HG02763 (cell line): ENCODE data around the gene STK32B.

ENCODE experiments used
- ATAC-seq: cut with Tn5 transposase; IDR thresholded peaks from one replicate; pipeline ENCODE4 v1.9.1; 2021; ENCODE audit warnings: mild to moderate bottlenecking, moderate library complexity; ENCODE audit not compliant: unreplicated experiment

The STK32B gene

GRCh38 chr4:5337731-5338130 lies 286.5 kb downstream of the STK32B start:
- ATAC-seq = no peak

GRCh38 chr4:5338531-5338930 lies 287.3 kb downstream of the STK32B start:
- no peak for ATAC-seq

GRCh38 chr4:5340991-5341451 lies 289.7 kb downstream of the STK32B start:
- no peak for ATAC-seq

GRCh38 chr4:5341526-5341925 lies 290.2 kb downstream of the STK32B start:
- ATAC-seq = no peak

- ATAC-seq = no peak
Measured at GRCh38 chr4:5355846-5356245, 304.6 kb downstream of the STK32B start.

- ATAC-seq = no peak
Measured at GRCh38 chr4:5357870-5358269, 306.6 kb downstream of the STK32B start.

- no peak for ATAC-seq
Measured at GRCh38 chr4:5361968-5362367, 310.7 kb downstream of the STK32B start.

GRCh38 chr4:5364406-5364805 lies 313.1 kb downstream of the STK32B start:
- no peak for ATAC-seq

GRCh38 chr4:5365071-5366008 lies 314.1 kb downstream of the STK32B start:
- ATAC-seq = no peak

- ATAC-seq = no peak
Measured at GRCh38 chr4:5366009-5366386, 314.7 kb downstream of the STK32B start.

- ATAC-seq = no peak
Measured at GRCh38 chr4:5366421-5366820, 315.1 kb downstream of the STK32B start.

- no peak for ATAC-seq
Measured at GRCh38 chr4:5368426-5368825, 317.1 kb downstream of the STK32B start.

- no peak for ATAC-seq
Measured at GRCh38 chr4:5370286-5370685, 319.0 kb downstream of the STK32B start.

- ATAC-seq = no peak
Measured at GRCh38 chr4:5371415-5372190, 320.3 kb downstream of the STK32B start.

- no peak for ATAC-seq
Measured at GRCh38 chr4:5372198-5372597, 320.9 kb downstream of the STK32B start.

GRCh38 chr4:5373327-5373726 lies 322.0 kb downstream of the STK32B start:
- no peak for ATAC-seq

- ATAC-seq = no peak
Measured at GRCh38 chr4:5374592-5374991, 323.3 kb downstream of the STK32B start.

- ATAC-seq = no peak
Measured at GRCh38 chr4:5374994-5375393, 323.7 kb downstream of the STK32B start.

GRCh38 chr4:5376015-5376414 lies 324.7 kb downstream of the STK32B start:
- no peak for ATAC-seq

GRCh38 chr4:5378002-5378401 lies 326.7 kb downstream of the STK32B start:
- ATAC-seq = no peak

- ATAC-seq = no peak
Measured at GRCh38 chr4:5379895-5380294, 328.6 kb downstream of the STK32B start.

- no peak for ATAC-seq
Measured at GRCh38 chr4:5381961-5382441, 330.7 kb downstream of the STK32B start.
